ENCODE results near the gene ZNF786. TPM values are rescaled to one million over a fixed set of nuclear protein-coding genes. Genes with fewer than 3 reads are reported as not detected.

The ZNF786 gene
- total RNA-seq, 1 experiment from 2014 or later, result 5.9 TPM

Other genes with a start within 250 kb of the ZNF786 start
- gene EZH2, start 206.4 kb downstream of the ZNF786 start, total RNA-seq (2014; rRNA removed; shearing (Covaris generic); ENCODE audit: low replicate concordance), result 9.4 and 23.7 TPM in 2 replicates
- 273 and 284 TPM in 2 replicates for gene PDIA4, start 62.2 kb downstream of the ZNF786 start, total RNA-seq (2014; rRNA removed; shearing (Covaris generic); ENCODE audit: low replicate concordance)
- 2.9 and 7.1 TPM in 2 replicates for gene ZNF425, start 35.6 kb upstream of the ZNF786 start, total RNA-seq (2014; rRNA removed; shearing (Covaris generic); ENCODE audit: low replicate concordance)
- 2.4 and 2.9 TPM in 2 replicates for gene ZNF398, start 56.7 kb upstream of the ZNF786 start, total RNA-seq (2014; rRNA removed; shearing (Covaris generic); ENCODE audit: low replicate concordance)
- gene ZNF282, start 104.8 kb upstream of the ZNF786 start, total RNA-seq (2014; rRNA removed; shearing (Covaris generic); ENCODE audit: low replicate concordance), result 18.1 and 20.2 TPM in 2 replicates
- gene ZNF212, start 148.9 kb upstream of the ZNF786 start, total RNA-seq (2014; rRNA removed; shearing (Covaris generic); ENCODE audit: low replicate concordance), result 11.6 and 15.8 TPM in 2 replicates
- gene ZNF783, start 171.5 kb upstream of the ZNF786 start, total RNA-seq (2014; rRNA removed; shearing (Covaris generic); ENCODE audit: low replicate concordance), result 2.3 and 5.2 TPM in 2 replicates